ENCODE results near the gene ERCC6L. TPM values are rescaled to one million over a fixed set of nuclear protein-coding genes. Genes with fewer than 3 reads are reported as not detected.

The ERCC6L gene
- total and polyA plus RNA-seq, 10 of the 15 experiments (the other 5 are each of a cell fraction or from before 2014, with no cell fraction given), result 4.7 to 13.1 (median 7.7) TPM

DNA sequence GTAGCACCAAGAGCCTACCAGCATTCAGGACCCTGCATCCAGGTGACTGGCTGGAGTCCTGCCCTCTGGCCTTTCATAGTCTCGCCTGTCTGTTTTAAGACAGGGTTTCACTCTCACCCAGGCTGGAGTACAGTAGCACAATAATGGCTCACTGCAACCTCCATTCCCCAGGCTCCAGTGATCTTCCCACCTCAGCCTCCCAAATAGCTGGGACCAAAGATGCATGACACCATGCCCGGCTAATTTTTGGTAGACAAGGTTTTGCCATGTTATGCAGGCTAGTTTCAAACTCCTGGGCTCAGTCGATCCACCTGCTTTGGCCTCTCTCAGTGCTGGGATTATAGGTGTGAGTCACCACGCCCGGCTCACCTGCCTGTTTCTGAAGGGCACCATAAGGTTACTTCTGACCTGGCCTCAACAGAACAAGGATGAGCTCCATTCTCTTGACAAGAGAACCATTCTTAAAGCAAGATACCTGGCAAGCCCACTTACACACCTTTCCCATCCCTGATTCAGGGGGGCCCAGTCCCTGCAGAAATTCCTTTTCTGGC, 31.6 kb upstream of the ERCC6L start:
- H3K9ac ChIP-seq (ENCODE audit: control insufficient read depth, insufficient read depth, low read length), result no peak overlapping the region
- H3K4me3 ChIP-seq, result no peak overlapping the region
- DNase-seq (ENCODE audit: low read depth, low spot score) (no peak), ATAC-seq (peak; percentile 22), FAIRE-seq (no peak)
- TF ChIP-seq ZBED1 (IDR thresholded peaks at IDR 0.05; ENCODE audit: borderline replicate concordance) (no peak), ZSCAN29 (IDR thresholded peaks at IDR 0.05) (no peak), ZNF274 (IDR thresholded peaks at IDR 0.05; ENCODE audit: insufficient read depth, insufficient read length) (no peak), NBN (IDR thresholded peaks at IDR 0.05) (no peak), POLR2A (IDR thresholded peaks at IDR 0.05; ENCODE audit: low read depth, low read length) (0 out of 2 replicates have a peak, but pooled peaks have one; percentile 13)
- H3K4me2 ChIP-seq (ENCODE audit: control insufficient read depth, insufficient read depth), result no peak overlapping the region
- ChIA-PET POLR2A (no interaction called here), SMC1A (ENCODE audit: uncharacterized antibody, unreplicated experiment) (interaction anchor here (0.9 kb wide), 1 partner anchor 10 kb away, joined by 3 read pairs; no protein-coding TSS in a partner anchor), RAD21 (ENCODE audit: unreplicated experiment) (no interaction called here), CTCF (interaction anchor here (0.9 to 3.2 kb wide), 2 partner anchors 25 to 270 kb away, joined by 3 to 18 read pairs; no protein-coding TSS in a partner anchor)
- H3K27ac ChIP-seq (ENCODE audit: control insufficient read depth, insufficient read depth), result no peak overlapping the region
- BruUV-seq (replicated peaks), result no TSS peak
- peaks cover 3% of the 10 kb centered on the region; the same call in 1 of the 2 replicates for H4K20me1 ChIP-seq (ENCODE audit: control insufficient read depth, insufficient read depth)
- no peaks in the 10 kb centered on the region for H3K9me3 ChIP-seq (replicated peaks; ENCODE audit: control insufficient read depth, insufficient read depth, low read length)
- peaks cover 4% of the 10 kb centered on the region; the same call in 1 of the 2 replicates for H3K4me1 ChIP-seq (ENCODE audit: control insufficient read depth, insufficient read depth, low read length)
- H3K27me3 ChIP-seq (replicated peaks in 1 of 2; ENCODE audit: control insufficient read depth in 2 of 2, insufficient read depth in 2 of 2, low read length in 1 of 2), result no peaks in the 10 kb centered on the region
- H2AFZ ChIP-seq (ENCODE audit: control insufficient read depth, low read depth, low read length), result no peak overlapping the region
- in situ Hi-C loops (cut with MboI), result loop anchor here (10.0 kb wide), 1 partner anchor 1584 kb away; the partner anchor contains the start of gene XIST
- intact Hi-C loops (cut with micrococcal nuclease; ENCODE audit: unreplicated experiment), result no loop called here
- 96% methylated on average over 5 of the region's 5 CpGs for WGBS (ENCODE audit: insufficient coverage, insufficient replicate concordance, low lambda C conversion rate, missing lambda C conversion rate)
- H3K36me3 ChIP-seq (ENCODE audit: control insufficient read depth in 2 of 2, insufficient read depth in 2 of 2, low read length in 1 of 2), result peaks cover 24 to 62% of the 10 kb centered on the region in 2 experiments
- peaks cover 26% of the 10 kb centered on the region for H3K79me2 ChIP-seq (ENCODE audit: control insufficient read depth, insufficient read depth, low read length)

DNA sequence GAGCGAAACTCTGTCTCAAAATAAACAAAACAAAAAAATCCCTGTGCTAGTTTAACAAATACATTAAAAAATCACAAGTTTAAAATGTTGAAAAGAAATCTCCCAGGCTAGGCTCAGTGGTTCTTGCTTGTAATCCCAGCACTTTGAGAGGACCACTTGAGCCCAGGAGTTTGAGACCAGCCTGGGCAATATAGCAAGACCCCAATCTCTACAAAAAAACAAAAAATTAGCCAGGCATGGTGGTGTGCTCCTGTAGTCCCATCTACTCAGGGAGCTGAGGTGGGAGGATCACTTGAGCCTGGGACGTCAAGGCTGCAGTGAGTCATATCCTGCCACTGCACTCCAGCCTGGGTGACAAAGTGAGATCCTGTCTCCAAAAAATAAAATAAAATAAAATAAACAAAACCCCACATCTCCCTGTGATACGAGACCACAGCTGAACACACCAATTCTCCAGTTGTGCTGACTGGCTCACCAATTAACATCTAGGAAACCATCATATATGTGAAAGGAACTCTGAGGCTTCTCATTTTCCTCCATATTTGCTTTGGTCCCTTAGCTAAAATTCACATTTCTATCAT, 30.9 kb upstream of the ERCC6L start:
- BruUV-seq (replicated peaks), result no TSS peak
- 67% methylated on average over 3 of the region's 3 CpGs for WGBS (ENCODE audit: insufficient coverage, insufficient replicate concordance, low lambda C conversion rate, missing lambda C conversion rate)
- peak; percentile 14; the same call in 2 of the 3 replicates for ATAC-seq
- RAD21 ChIA-PET (ENCODE audit: unreplicated experiment), result no interaction called here
- no peaks in the 10 kb centered on the region for H3K27me3 ChIP-seq (replicated peaks in 1 of 2; ENCODE audit: control insufficient read depth in 2 of 2, insufficient read depth in 2 of 2, low read length in 1 of 2)
- in situ Hi-C loops (cut with MboI), result loop anchor here (10.0 kb wide), 1 partner anchor 1585 kb away; the partner anchor contains the start of gene XIST
- no peak for DNase-seq (ENCODE audit: low read depth, low spot score)
- no peak overlapping the region for H3K4me2 ChIP-seq (ENCODE audit: control insufficient read depth, insufficient read depth)
- peaks cover 3% of the 10 kb centered on the region; the same call in 1 of the 2 replicates for H4K20me1 ChIP-seq (ENCODE audit: control insufficient read depth, insufficient read depth)
- H2AFZ ChIP-seq (ENCODE audit: control insufficient read depth, low read depth, low read length), result no peak overlapping the region
- CTCF ChIA-PET, result interaction anchor here (3.2 kb wide), 2 partner anchors 7 to 25 kb away, joined by 18 to 19 read pairs; partner anchors contain the start of gene RPS4X
- peaks cover 24 to 58% of the 10 kb centered on the region in 2 experiments for H3K36me3 ChIP-seq (ENCODE audit: control insufficient read depth in 2 of 2, insufficient read depth in 2 of 2, low read length in 1 of 2)
- SMC1A ChIA-PET (ENCODE audit: uncharacterized antibody, unreplicated experiment), result interaction anchor here (0.9 to 1.4 kb wide), 3 partner anchors 9 to 25 kb away, joined by 3 to 4 read pairs (median 3); no protein-coding TSS in a partner anchor
- intact Hi-C loops (cut with micrococcal nuclease; ENCODE audit: unreplicated experiment), result no loop called here
- no peaks in the 10 kb centered on the region for H3K9me3 ChIP-seq (replicated peaks; ENCODE audit: control insufficient read depth, insufficient read depth, low read length)
- H3K79me2 ChIP-seq (ENCODE audit: control insufficient read depth, insufficient read depth, low read length), result peaks cover 20% of the 10 kb centered on the region
- H3K9ac ChIP-seq (ENCODE audit: control insufficient read depth, insufficient read depth, low read length), result no peak overlapping the region
- no peak overlapping the region for H3K4me3 ChIP-seq
- H3K4me1 ChIP-seq (ENCODE audit: control insufficient read depth, insufficient read depth, low read length), result peaks cover 4% of the 10 kb centered on the region; the same call in 1 of the 2 replicates
- FAIRE-seq, result no peak
- POLR2A ChIA-PET, result no interaction called here
- H3K27ac ChIP-seq (ENCODE audit: control insufficient read depth, insufficient read depth), result no peak overlapping the region
- TF ChIP-seq CHD1 (IDR thresholded peaks at IDR 0.05; ENCODE audit: low read depth, low read length) (no peak), WRNIP1 (IDR thresholded peaks at IDR 0.05; ENCODE audit: borderline replicate concordance, low read depth, low read length) (no peak), KLF5 (IDR thresholded peaks at IDR 0.05; ENCODE audit: partially characterized antibody) (no peak), SREBF1 (IDR thresholded peaks at IDR 0.05; ENCODE audit: low read length) (no peak), CBFB (IDR thresholded peaks at IDR 0.05; ENCODE audit: low read depth) (no peak), HDGF (IDR thresholded peaks at IDR 0.05) (no peak), ZNF24 (IDR thresholded peaks at IDR 0.05) (no peak)
- TF ChIP-seq, protein P1, sequence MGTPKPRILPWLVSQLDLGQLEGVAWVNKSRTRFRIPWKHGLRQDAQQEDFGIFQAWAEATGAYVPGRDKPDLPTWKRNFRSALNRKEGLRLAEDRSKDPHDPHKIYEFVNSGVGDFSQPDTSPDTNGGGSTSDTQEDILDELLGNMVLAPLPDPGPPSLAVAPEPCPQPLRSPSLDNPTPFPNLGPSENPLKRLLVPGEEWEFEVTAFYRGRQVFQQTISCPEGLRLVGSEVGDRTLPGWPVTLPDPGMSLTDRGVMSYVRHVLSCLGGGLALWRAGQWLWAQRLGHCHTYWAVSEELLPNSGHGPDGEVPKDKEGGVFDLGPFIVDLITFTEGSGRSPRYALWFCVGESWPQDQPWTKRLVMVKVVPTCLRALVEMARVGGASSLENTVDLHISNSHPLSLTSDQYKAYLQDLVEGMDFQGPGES (IDR thresholded peaks at IDR 0.05), result no peak
- TF ChIP-seq, protein P2, sequence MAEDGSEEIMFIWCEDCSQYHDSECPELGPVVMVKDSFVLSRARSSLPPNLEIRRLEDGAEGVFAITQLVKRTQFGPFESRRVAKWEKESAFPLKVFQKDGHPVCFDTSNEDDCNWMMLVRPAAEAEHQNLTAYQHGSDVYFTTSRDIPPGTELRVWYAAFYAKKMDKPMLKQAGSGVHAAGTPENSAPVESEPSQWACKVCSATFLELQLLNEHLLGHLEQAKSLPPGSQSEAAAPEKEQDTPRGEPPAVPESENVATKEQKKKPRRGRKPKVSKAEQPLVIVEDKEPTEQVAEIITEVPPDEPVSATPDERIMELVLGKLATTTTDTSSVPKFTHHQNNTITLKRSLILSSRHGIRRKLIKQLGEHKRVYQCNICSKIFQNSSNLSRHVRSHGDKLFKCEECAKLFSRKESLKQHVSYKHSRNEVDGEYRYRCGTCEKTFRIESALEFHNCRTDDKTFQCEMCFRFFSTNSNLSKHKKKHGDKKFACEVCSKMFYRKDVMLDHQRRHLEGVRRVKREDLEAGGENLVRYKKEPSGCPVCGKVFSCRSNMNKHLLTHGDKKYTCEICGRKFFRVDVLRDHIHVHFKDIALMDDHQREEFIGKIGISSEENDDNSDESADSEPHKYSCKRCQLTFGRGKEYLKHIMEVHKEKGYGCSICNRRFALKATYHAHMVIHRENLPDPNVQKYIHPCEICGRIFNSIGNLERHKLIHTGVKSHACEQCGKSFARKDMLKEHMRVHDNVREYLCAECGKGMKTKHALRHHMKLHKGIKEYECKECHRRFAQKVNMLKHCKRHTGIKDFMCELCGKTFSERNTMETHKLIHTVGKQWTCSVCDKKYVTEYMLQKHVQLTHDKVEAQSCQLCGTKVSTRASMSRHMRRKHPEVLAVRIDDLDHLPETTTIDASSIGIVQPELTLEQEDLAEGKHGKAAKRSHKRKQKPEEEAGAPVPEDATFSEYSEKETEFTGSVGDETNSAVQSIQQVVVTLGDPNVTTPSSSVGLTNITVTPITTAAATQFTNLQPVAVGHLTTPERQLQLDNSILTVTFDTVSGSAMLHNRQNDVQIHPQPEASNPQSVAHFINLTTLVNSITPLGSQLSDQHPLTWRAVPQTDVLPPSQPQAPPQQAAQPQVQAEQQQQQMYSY (CRISPR knock-in tag; IDR thresholded peaks at IDR 0.05), result no peak
